Esophagus squamous epithelium (tissue), 4 donors: ENCODE results near the gene LRRN4.

ENCODE experiments used
- POLR2A ChIP-seq, 4 donors: fragments of 450-650 bp; IDR thresholded peaks; one replicate each; pipeline ENCODE4 v1.6.1; 2017; ENCODE audit warnings: antibody characterized with exemption in 4 of 4, mild to moderate bottlenecking in 4 of 4, moderate library complexity in 3 of 4
- TF ChIP-seq, protein P1 (sequence below), 6 experiments: fragments of 450-650 bp in 4 of 6; fragments of 200-600 bp in 2 of 6; sonication (generic) in 2 of 6; IDR thresholded peaks; one replicate each; pipeline ENCODE4 v1.5.1; 2016 to 2019; ENCODE audit warnings: antibody characterized with exemption in 6 of 6, mild to moderate bottlenecking in 4 of 6, moderate library complexity in 4 of 6

GRCh38 chr20:6028818-6029217, 25.0 kb downstream of the LRRN4 start:
- TF ChIP-seq, protein P1, sequence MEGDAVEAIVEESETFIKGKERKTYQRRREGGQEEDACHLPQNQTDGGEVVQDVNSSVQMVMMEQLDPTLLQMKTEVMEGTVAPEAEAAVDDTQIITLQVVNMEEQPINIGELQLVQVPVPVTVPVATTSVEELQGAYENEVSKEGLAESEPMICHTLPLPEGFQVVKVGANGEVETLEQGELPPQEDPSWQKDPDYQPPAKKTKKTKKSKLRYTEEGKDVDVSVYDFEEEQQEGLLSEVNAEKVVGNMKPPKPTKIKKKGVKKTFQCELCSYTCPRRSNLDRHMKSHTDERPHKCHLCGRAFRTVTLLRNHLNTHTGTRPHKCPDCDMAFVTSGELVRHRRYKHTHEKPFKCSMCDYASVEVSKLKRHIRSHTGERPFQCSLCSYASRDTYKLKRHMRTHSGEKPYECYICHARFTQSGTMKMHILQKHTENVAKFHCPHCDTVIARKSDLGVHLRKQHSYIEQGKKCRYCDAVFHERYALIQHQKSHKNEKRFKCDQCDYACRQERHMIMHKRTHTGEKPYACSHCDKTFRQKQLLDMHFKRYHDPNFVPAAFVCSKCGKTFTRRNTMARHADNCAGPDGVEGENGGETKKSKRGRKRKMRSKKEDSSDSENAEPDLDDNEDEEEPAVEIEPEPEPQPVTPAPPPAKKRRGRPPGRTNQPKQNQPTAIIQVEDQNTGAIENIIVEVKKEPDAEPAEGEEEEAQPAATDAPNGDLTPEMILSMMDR (IDR thresholded peaks at IDR 0.05), result no peak
- TF ChIP-seq POLR2A (IDR thresholded peaks at IDR 0.05), result no peak
